Tibial artery (tissue), 4 donors: ENCODE data around the gene ASGR2.

ENCODE experiments used
- DNase-seq, 2 donors: peaks; one replicate each; pipeline ENCODE4 v3.0.0-alpha.2; 2019
- H3K27ac ChIP-seq, 2 donors: fragments of 200-600 bp; sonication (generic) in 1 of 2; 1 replicate in 1 of 2; 2 replicates in 1 of 2; pipeline ENCODE4 v1.5.1; 2018 to 2019; ENCODE audit warnings: mild to moderate bottlenecking in 1 of 2
- H3K27me3 ChIP-seq, 2 donors: fragments of 200-600 bp; sonication (generic) in 1 of 2; one replicate each; pipeline versions ENCODE4 v1.5.1 to v1.6.0; 2016 to 2019
- H3K36me3 ChIP-seq, 3 donors: fragments of 200-600 bp; sonication (generic) in 2 of 3; one replicate each; pipeline ENCODE4 v1.5.1; 2016 to 2019; ENCODE audit warnings: mild to moderate bottlenecking in 2 of 3
- H3K4me1 ChIP-seq, 4 donors: fragments of 200-600 bp; sonication (generic) in 2 of 4; 1 replicate in 3 of 4; 2 replicates in 1 of 4; pipeline ENCODE4 v1.5.1; 2016 to 2019
- H3K4me3 ChIP-seq, 2 donors: fragments of 200-600 bp; sonication (generic) in 1 of 2; 1 replicate in 1 of 2; 2 replicates in 1 of 2; pipeline ENCODE4 v1.5.1; 2018 to 2019; ENCODE audit warnings: mild to moderate bottlenecking in 2 of 2
- H3K9me3 ChIP-seq, 3 donors: fragments of 200-600 bp; sonication (generic) in 1 of 3; one replicate each; pipeline ENCODE4 v1.5.1; 2016 to 2019
- CTCF ChIP-seq, 2 experiments: fragments of 200-600 bp in 1 of 2; fragments of 450-650 bp in 1 of 2; IDR thresholded peaks; one replicate each; pipeline ENCODE4 v1.5.1; 2017 to 2019; ENCODE audit warnings: antibody characterized with exemption in 2 of 2, mild to moderate bottlenecking in 1 of 2, moderate library complexity in 1 of 2
- intact Hi-C: fragments of 100-400 bp; cut with DNase I; formaldehyde crosslinking; loops from one replicate; pipeline ENCODE4 v1.15.0; 2023; ENCODE audit warnings: low total_unique reads

The ASGR2 gene

GRCh38 chr17:7109461-7110322 is 4.9 kb downstream of the ASGR2 start:
- H3K4me3 ChIP-seq: no peak overlapping the region
- no peaks in the 10 kb centered on the region for H3K36me3 ChIP-seq
- no peak overlapping the region for H3K27ac ChIP-seq
- H3K4me1 ChIP-seq: no peaks in the 10 kb centered on the region
- TF ChIP-seq CTCF (IDR thresholded peaks at IDR 0.05): no peak
- no peak for DNase-seq
- peaks cover 0 to 48% of the 10 kb centered on the region in 2 donors for H3K27me3 ChIP-seq
- intact Hi-C loops: no loop called here
- no peaks in the 10 kb centered on the region for H3K9me3 ChIP-seq

GRCh38 chr17:7108981-7109380 is 5.6 kb downstream of the ASGR2 start:
- no peak for TF ChIP-seq CTCF (IDR thresholded peaks at IDR 0.05)
- DNase-seq: no peak
- Histone ChIP-seq H3K4me3 (no peak overlapping the region), H3K27me3 (peaks cover 0 to 41% of the 10 kb centered on the region in 2 donors), H3K27ac (no peak overlapping the region), H3K9me3 (no peaks in the 10 kb centered on the region), H3K36me3 (no peaks in the 10 kb centered on the region), H3K4me1 (no peaks in the 10 kb centered on the region)
- intact Hi-C loops: no loop called here

GRCh38 chr17:7108560-7108925 is 6.1 kb downstream of the ASGR2 start:
- no peaks in the 10 kb centered on the region for H3K4me1 ChIP-seq
- intact Hi-C loops: no loop called here
- no peak for TF ChIP-seq CTCF (IDR thresholded peaks at IDR 0.05)

GRCh38 chr17:7107795-7108559 is 6.6 kb downstream of the ASGR2 start:
- Histone ChIP-seq H3K27me3 (peaks cover 0 to 42% of the 10 kb centered on the region in 2 donors), H3K9me3 (no peaks in the 10 kb centered on the region), H3K4me3 (no peak overlapping the region), H3K36me3 (no peaks in the 10 kb centered on the region), H3K27ac (no peak overlapping the region), H3K4me1 (no peaks in the 10 kb centered on the region)
- TF ChIP-seq CTCF (IDR thresholded peaks at IDR 0.05): no peak
- DNase-seq: no peak
- intact Hi-C loops: no loop called here

More at GRCh38 chr17:7108560-7108925, 6.1 kb downstream of the ASGR2 start:
- Histone ChIP-seq H3K36me3 (no peaks in the 10 kb centered on the region), H3K4me3 (no peak overlapping the region), H3K9me3 (no peaks in the 10 kb centered on the region), H3K27ac (no peak overlapping the region), H3K27me3 (peaks cover 0 to 37% of the 10 kb centered on the region in 2 donors)
- no peak for DNase-seq

- Histone ChIP-seq H3K27ac (no peak overlapping the region), H3K27me3 (peaks cover 0 to 43% of the 10 kb centered on the region in 2 donors)
These were observed 7.4 kb downstream of the ASGR2 start for GRCh38 chr17:7107012-7107754.

More at GRCh38 chr17:7107012-7107754, 7.4 kb downstream of the ASGR2 start:
- no peaks in the 10 kb centered on the region for H3K4me1 ChIP-seq
- no peaks in the 10 kb centered on the region for H3K36me3 ChIP-seq
- no peaks in the 10 kb centered on the region for H3K9me3 ChIP-seq
- H3K4me3 ChIP-seq: no peak overlapping the region
- no peak for DNase-seq
- intact Hi-C loops: no loop called here
- TF ChIP-seq CTCF (IDR thresholded peaks at IDR 0.05): no peak
